ENCODE results near the gene GPR61.
A peak's percentile ranks its signal among the peaks of the same experiment; 100 is the strongest.

The GPR61 gene

GRCh38 chr1:109537450-109538178, 2.1 kb upstream of the GPR61 start:
- no peak for DNase-seq

- DNase-seq = no peak
Observed at GRCh38 chr1:109538827-109539555, 681 bp upstream of the GPR61 start.

- DNase-seq = no peak
Observed at GRCh38 chr1:109541102-109541501, 1.4 kb downstream of the GPR61 start.

GRCh38 chr1:109542657-109543056, 3.0 kb downstream of the GPR61 start:
- DNase-seq = no peak

GRCh38 chr1:109543283-109543987, 3.8 kb downstream of the GPR61 start:
- no peak for DNase-seq

- no peak for DNase-seq
Observed at GRCh38 chr1:109543988-109544735, 4.5 kb downstream of the GPR61 start.

- DNase-seq = peak; percentile 77
Observed at GRCh38 chr1:109546311-109547109, 6.8 kb downstream of the GPR61 start.

GRCh38 chr1:109547463-109548320, 8.0 kb downstream of the GPR61 start:
- no peak for DNase-seq

- DNase-seq = peak; percentile 82
Observed at GRCh38 chr1:109548321-109549267, 8.9 kb downstream of the GPR61 start, which contains the start of gene GNAI3. Gene GNAI3 (plus strand): TSS chr1:109548615. CDS start chr1:109548721, 106 bp downstream.

GRCh38 chr1:109556563-109556962, 16.9 kb downstream of the GPR61 start:
- DNase-seq = no peak

GRCh38 chr1:109557520-109557919, 17.8 kb downstream of the GPR61 start:
- DNase-seq = no peak

GRCh38 chr1:109559995-109560394, 20.3 kb downstream of the GPR61 start:
- DNase-seq = no peak

GRCh38 chr1:109564194-109564878, 24.7 kb downstream of the GPR61 start:
- no peak for DNase-seq

GRCh38 chr1:109565241-109565640, 25.6 kb downstream of the GPR61 start:
- DNase-seq = no peak

GRCh38 chr1:109566982-109567381, 27.3 kb downstream of the GPR61 start:
- DNase-seq = no peak

- no peak for DNase-seq
Observed at GRCh38 chr1:109567877-109568672, 28.4 kb downstream of the GPR61 start.

- no peak for DNase-seq
Observed at GRCh38 chr1:109569323-109569722, 29.7 kb downstream of the GPR61 start.

GRCh38 chr1:109570414-109570813, 30.7 kb downstream of the GPR61 start:
- no peak for DNase-seq
